Measurements from ENCODE around the gene FNDC3A.
"Not testable (repeated sequence)": the region's sequence is repeated elsewhere in the genome, so short reads cannot be mapped to it uniquely, and the experiment has no call there.

FNDC3A gene

DNA sequence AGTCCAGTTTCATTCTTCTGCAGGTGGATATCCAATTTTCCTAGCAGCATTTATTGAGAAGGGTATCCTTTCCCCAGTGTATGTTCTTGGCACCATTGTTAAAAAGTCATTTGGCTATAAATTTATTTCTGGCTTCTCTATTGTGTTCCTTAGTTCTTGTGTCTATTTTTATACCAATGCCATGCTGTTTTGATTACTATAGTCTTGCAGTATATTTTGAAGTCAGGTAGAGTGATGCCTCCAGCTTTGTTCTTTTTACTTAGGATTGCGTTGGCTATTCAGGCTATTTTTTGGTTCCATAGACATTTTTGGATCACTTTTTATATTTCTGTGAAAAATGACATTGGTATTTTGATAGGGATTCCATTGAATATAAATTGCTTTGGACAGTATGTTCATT is 172.7 kb downstream of the FNDC3A start:
- no peak for DNase-seq (ENCODE audit: low spot score)

GRCh38 chr13:49157955-49158584 is 182.4 kb downstream of the FNDC3A start:
- not testable (repeated sequence) for DNase-seq (ENCODE audit: low spot score)

GRCh38 chr13:49163162-49163561 is 187.4 kb downstream of the FNDC3A start:
- not testable (repeated sequence) for DNase-seq (ENCODE audit: low spot score)

DNA sequence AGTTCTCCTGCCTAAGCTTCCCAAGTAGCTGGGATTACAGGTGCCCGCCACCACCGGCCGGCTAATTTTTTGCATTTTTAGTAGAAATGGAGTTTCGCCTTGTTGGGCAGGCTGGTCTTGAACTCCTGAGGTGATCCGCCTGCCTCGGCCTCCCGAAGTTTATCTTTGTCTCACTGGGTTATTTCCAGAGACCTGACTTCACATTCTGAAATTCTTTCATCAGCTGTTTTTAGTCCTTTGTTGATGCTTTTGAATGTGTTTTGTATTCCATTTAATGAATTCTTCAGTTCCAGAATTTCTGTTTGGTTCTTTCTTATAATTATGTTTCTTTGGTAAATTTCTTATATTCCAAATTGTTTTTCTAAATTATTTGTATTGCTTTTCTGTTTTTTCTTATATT is 189.0 kb downstream of the FNDC3A start:
- DNase-seq (ENCODE audit: low spot score): no peak

DNA sequence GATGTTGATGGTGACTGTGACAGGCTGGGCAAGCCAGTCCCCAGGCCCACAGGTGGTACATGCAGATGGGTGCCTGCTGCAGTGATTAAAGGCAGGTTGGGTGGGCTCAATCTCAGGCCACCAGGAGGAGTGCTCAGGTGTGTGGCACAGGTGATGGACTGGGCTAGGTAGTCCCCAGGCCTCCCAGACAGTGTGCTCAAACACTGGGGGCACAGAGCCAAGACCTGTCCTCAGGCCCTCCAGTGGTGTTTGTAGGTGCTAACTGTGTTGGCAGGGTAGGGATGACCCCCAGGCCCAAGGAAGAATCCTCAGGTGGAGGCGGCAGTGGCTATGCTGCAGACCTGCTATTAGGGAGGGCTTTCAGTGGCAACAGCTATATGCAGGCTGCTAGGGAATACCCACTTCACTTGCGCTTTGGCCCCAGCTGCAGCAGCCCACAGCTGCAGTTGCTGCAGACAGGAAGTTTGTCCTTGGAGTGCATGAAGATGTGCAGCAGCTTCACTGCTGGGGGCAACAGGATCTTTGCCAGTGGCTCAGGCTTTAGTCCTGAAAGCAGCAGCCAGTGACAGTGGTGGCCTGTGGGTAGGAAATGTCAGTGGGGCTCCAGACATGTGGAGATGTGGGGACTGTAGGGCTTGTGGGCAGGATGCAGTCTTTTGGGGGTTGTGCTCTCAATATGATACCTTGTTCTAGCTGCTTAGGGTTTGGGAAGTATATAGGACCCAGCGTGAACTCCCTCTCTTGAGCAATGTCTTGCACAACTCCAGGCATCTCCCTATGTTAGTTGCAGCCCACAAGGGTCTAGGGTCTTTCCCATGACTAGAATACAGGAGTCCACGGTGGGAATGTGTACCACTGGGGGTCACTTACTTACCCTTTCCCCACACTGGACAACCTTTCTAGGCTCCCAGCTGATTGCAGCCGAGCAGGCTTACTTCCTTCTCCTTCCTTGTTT is 190.4 kb downstream of the FNDC3A start:
- DNase-seq (ENCODE audit: low spot score): no peak

- no peak for DNase-seq (ENCODE audit: low spot score)
Measured at GRCh38 chr13:49171359-49171758, 195.6 kb downstream of the FNDC3A start.

DNA sequence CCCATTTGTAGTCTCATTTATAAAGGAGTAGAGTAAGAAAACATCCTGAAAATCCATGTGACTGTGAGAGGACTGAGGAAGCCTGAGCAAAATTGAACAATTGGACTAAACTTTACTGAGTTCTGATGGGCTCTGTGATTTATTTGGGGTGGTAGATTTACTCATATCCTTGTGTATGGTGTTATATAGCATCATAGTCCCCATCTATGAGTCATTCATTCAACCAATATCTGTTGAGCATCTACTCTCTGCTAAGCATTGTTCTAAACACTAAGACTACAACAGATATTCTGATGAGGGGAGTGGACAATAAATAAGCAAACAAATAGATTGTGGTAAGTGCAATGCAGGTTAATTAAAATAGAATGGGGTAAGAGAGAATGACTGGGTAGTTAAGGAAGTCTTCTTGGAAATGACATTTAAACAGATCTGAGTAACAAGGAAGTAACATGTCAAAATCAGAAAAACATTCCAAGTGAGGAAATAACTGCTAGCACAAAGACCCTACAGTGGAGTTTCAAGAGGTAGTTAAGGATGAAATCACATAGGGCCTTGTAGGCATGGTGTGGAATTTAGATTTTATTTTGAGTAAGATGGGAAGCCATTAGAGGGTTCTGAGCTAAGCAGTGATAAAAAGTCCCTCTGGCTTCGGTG is 208.1 kb downstream of the FNDC3A start:
- DNase-seq (ENCODE audit: low spot score): no peak

DNA sequence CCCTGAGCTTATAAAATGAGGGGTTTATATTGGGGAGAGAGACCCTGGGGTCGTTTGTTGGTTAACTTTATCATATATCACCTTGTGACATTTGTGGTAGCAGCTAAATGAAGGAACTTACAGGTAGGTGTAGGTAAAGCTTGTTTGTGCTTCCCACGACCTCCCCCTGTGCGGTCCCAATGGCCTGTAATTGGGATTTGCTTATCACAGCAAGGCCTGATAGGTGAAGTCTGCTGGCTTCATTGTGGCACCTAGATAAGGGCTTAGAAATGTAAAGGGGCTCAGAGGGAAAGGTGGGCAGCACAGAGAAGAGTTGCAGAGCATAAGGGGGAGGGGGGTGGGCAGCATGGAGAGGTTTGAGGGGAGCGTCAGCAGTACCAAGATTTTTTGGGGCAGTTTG is 208.9 kb downstream of the FNDC3A start:
- no peak for DNase-seq (ENCODE audit: low spot score)

DNA sequence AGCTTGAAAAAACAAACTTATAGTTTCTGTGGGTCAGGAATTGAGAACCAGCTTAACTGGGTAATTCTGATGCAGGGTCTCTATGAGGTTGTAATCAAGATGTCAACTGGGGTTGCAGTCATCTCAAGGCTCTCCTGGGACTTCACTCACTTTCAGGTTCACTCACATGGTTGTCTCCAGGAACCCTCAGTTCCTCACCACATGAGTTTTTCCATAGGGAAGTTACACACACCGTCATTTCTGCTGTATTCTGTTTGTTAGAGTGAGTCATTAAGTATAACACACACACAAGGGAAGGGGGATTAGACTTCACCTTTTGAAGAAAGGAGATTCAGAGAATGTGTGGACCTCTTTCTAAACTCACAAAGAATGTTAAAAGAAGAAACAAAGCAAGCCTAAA is 209.6 kb downstream of the FNDC3A start:
- DNase-seq (ENCODE audit: low spot score): no peak

GRCh38 chr13:49190901-49191300 is 215.2 kb downstream of the FNDC3A start:
- no peak for DNase-seq (ENCODE audit: low spot score)

GRCh38 chr13:49206641-49207040 is 230.9 kb downstream of the FNDC3A start:
- no peak for DNase-seq (ENCODE audit: low spot score)

DNA sequence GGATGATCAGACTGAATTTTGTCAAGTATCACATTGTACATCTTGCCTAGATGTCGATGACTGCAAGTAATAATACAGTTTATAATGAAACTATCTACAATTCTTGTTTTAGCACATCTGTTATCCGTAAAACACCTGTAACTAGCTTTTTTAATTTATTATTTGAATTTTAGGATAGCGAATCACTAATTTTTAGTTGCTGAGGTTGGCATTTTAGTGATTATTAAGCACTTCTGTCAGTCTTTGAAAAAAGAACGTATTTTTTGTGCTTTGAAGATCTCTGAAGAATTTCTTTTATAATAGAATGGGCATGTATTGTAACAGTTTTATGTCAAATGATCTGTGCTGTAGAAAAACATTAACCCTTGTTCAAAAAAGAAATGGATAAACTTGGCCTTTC is 232.9 kb downstream of the FNDC3A start:
- DNase-seq (ENCODE audit: low spot score): no peak

DNA sequence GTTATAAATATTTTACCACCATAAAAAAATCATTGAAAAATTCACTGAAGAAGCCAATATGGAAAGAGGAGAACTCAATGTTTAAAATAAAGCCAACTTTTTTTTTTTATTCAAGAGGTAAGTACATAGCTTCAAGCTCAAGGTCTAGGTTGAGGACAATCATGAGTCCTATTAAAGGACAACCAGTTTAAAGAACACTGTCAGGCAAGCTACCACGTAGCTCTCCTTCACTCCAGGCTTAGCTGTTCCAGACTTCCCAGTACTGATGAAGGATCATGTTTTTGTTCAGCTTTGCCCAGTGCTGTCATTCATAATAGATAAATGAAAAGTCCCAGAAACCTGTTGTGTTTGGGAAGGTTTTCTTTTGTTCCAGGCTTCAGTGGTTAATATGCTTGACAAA is 234.4 kb downstream of the FNDC3A start:
- DNase-seq (ENCODE audit: low spot score): no peak

- DNase-seq (ENCODE audit: low spot score): no peak
Measured at GRCh38 chr13:49210669-49211068, 235.0 kb downstream of the FNDC3A start.

DNA sequence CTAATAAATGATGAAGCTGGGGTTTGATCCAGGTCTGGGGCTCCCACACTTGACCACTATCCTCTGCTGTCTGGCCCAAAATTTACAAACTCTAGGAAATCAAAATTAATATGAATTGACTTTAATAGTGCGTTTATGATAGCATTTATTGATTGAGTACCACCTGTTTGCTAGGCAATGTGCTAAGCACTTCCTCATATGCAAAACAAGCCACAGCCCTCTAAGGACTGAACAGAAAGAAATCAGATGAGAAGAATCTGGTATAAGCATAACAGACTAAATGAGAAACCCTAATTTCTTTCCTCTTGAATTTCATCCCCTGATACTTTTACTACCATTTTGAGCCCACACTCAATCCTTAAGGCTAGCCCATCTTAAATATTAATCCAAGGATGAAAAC is 237.8 kb downstream of the FNDC3A start:
- DNase-seq (ENCODE audit: low spot score): no peak

- no peak for DNase-seq (ENCODE audit: low spot score)
Measured at GRCh38 chr13:49213997-49214916, 238.5 kb downstream of the FNDC3A start.

DNA sequence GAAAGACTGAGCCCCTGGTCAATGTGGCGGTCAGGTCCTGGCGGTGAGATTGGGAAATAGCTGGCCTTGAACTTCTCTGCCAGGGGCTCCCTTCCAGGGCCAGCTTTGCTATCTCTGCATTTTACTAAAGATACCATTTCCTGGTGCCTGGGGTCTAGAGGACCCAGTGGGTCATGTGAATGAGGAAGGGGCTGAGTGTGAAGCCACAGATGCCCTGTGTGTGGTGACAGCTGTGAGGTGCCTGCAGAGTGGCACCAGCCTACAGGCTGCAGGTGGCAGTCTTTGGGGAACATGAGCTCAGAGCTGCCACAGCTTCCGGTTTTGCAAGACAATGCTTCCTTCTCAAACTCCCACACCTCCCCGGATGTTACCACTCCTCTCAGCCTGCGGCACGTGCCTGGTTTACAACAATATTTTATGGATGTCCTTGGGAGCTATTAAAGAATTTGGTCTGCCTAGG is 239.2 kb downstream of the FNDC3A start:
- DNase-seq (ENCODE audit: low spot score): peak; percentile 69

DNA sequence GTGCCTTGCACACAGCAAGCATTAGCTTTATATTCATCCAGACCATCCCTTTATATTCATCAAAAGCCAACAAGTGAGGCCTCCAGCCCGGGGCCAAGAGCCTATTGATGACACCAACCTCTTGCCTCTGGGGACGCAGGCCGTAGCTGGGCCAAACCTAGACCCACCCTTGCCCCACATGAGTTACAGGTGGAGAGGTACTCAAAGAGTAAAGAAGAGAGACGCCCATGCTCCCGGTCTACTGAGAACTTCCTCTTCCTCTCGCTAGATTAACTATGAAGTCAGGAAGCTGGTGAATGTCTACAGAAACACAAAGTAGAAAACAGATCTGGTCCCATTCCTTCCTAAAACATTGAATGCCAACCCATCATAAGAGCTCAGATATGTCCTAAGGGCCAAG is 240.6 kb downstream of the FNDC3A start:
- DNase-seq (ENCODE audit: low spot score): no peak

GRCh38 chr13:49217962-49218492 is 242.3 kb downstream of the FNDC3A start:
- DNase-seq (ENCODE audit: low spot score): no peak

DNA sequence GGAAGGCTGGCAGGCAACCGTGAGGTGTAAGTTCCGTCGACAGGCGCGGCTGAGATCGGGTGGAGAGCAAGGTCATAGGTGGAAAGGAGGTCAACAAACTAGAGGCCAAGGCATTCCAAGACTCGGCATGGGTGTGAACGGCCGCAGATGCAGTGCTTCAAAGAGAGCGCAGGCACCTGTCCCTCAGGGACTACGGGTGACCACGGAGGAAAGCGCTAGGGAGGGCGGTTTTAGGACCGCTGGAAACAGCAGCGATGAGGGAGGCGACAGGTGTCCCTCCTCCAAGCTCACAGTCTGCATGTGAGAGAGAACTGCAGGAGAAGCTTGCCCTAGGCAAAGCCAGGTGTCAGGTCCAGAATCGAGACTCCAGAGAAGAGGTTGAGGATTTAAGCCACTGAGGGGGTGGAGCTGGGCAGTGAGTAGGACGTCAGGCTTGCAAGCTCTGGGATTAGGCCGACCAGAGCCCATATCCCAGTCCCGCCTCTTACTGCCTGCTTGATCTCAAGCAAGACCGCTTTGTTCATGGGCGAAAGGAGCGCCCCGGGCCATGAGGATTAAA is 242.9 kb downstream of the FNDC3A start:
- DNase-seq (ENCODE audit: low spot score): no peak

- DNase-seq (ENCODE audit: low spot score): peak; percentile 61
Measured at GRCh38 chr13:49219647-49220035, 243.9 kb downstream of the FNDC3A start.

Data from SW480 (cell line).